NT2/D1 (cell line): ENCODE data around the gene PHACTR1.

Experiments
- SUZ12 ChIP-seq: IDR thresholded peaks from 2 replicates; pipeline ENCODE4 v1.6.1; 2011; ENCODE audit not compliant: insufficient read length, insufficient read depth; ENCODE audit errors: extremely low read depth
- YY1 ChIP-seq: IDR thresholded peaks from 2 replicates; pipeline ENCODE4 v1.6.1; 2011; ENCODE audit not compliant: insufficient read length, insufficient read depth

DNA sequence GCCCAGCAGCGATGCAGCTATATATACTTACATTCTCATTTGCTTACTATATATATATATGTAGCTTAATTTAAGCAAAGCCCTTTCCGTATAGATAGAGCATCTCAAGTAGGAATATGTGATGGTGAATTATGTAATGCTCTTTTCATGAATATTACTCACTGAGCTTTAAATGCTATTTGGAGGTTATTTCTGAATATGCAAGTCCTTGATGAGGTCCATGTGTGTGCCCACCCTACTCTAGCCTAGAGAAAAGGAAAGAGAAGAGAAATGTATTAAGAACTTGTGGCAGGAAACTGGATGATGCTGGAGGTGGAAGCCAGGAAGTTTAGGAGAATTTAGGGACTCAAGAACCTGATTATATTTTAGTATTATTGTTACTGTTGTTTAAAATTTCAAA lies 63.2 kb downstream of the PHACTR1 start:
- TF ChIP-seq SUZ12, result no peak
- no peak for TF ChIP-seq YY1
